ENCODE measurements around the gene RBMS1.

Gene RBMS1

DNA sequence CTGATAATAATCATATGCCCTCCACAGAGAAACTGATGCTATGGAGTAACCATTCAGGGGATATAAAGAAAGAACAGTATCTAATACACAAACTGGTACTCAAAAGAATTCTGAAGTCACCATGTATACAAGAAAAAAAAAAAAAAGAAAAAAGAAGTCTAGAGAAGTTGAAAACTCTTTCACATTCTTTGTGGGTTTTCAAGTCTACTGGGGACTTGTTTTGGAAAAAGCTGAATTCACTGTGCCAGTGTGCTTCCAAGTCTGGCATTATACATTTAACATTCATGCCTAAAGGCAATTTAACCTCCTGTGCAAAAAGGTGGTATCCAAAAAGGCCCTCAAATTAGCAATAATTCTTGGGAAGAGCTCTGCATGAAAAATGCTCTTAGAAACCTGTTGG, 198.7 kb downstream of the RBMS1 start:
- DNase-seq, result no peak

DNA sequence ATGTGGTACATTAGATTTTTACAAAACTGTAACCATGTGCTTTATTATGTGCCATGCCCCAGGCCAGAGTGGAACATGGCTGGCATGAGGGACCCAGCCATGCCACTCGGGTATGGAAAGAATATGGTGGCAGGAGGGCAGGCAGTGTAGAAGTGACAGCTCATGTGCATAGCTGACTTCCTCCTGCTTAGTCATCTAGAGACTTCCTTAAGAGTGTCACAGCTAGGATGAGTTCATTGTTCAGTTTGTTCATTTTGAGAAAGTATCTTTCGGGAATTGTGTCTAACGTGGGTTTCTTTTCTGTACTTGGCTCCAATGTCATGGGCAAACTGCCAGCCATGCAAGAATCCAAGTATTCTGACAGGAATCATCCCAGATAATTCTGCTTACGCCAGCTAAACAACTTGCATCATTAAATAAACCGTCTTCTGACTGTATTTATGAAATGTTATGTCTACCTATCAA, 199.2 kb downstream of the RBMS1 start:
- DNase-seq, result peak; percentile 44

DNA sequence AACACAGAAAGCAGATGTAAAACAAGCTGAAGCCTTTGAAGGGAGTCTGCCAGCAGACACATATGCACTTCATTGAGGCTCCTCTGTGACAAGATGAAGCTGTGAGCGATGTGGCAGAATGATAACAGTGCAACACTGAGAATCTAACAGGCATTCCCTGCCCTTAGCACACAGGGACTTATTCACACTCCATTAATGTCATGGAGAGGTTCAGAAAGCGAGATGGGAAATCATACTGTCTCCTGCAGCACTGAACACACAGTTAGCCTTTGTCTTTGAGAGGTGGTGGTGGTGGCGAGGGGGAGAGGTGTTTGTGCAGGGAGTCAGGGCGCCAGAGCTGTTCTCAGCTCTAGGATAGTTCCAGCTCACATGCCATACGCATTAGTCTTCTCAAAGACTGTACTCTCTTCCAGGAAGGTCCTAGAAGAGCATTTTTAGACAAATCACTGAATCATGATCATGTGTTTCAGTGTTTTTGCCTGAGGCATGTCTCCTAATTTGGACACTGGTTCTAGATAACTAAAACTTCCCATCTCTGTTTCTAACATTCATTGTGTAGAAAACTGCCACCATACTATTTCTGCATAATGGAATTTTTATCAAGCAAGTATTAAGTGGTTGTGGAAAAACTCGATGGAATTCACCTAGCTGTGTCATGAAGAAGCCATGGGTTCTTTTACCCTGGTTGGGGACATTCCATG, 200.1 kb downstream of the RBMS1 start:
- no peak for DNase-seq

DNA sequence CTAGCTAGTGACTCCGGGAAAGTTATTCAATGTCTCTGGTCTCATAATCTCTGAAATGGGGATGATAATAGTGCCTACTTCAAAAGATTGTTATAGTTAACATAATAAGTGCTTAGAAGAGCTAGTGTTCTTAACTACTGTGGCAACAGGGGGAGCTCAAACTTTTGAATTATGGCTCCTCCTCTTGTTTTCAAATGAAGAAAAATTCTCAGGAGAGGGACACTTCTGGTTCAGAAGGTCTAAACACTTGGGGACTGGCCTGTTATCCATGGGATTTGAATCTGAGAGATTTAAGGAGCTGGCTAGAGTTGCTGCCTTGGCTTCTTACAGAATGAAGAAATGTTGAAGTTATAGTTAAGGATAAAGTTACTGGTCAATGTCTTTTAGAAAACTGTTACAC, 201.4 kb downstream of the RBMS1 start:
- no peak for DNase-seq

DNA sequence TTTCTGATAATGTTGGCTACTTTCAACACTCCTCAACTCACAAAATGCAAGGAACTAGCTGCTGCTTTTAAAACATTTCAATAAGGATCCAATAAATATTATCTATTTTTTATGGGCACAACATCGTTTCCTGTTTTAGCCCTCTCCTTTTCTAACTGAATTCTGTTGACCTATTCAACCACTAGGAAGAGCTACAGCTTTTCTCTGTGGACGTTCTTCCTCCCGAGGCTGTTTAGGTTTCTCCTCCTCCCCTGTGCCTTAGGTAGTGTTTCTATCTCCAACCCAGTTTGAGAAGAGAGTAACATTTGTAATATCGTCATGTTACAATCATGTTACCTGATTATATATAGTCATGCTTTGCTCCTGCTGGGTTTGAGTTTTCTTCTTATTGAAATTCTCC, 202.2 kb downstream of the RBMS1 start:
- no peak for DNase-seq

DNA sequence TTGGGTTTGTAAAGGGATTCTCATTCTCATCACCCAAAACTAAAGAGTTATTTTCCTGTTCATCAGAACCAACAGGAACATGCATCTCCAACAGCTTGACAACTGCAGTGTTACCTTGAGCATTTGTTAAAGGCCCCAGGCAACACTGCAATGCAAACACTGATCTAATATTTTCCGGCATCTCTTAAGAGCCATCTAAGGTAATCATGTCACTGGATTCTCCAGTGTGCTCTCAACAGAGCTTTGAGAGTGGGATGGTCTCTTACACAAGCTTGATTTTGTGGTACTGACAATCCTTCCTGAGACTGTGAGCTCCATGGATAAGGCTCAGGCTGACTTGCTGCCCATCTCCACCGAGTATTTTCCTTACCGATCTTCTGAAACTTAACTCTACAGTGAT, 203.0 kb downstream of the RBMS1 start:
- no peak for DNase-seq

DNA sequence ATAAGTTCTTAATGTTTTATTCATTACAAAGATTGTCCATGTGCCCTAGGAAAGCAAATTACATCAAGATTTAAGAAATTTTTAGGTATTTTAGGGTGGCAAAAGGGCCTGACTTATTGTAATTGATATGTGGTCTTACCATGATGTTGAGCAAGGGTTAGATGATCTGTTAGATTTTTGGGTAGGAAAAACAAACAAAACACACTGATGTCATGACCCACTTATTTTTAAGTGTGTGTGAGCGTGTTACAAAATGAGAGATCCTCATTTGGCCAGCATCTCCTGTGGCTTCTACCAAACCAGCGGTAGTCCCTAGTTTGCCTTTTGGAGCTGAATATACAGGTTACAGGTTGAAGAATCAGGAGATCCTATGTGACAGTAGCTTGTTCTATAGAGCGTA, 203.8 kb downstream of the RBMS1 start:
- no peak for DNase-seq

DNA sequence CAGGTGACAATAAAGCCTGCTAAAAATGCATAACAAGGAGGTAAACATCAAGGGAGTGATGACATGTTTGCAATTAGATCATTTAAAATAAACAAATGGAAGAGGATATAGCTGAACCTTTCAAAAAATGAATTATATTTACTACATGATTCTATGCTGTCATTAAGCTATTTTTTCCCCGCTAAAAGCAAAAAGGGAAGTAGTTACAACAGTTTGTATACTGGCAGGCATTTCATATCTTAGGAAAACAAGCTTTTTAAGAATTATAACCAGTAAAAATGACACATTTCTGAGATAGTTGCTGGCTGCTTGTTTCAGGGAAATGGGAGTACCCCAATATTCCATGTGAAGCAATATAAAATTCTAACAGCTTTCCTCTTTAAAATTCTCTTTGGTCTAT, 204.5 kb downstream of the RBMS1 start:
- no peak for DNase-seq

DNA sequence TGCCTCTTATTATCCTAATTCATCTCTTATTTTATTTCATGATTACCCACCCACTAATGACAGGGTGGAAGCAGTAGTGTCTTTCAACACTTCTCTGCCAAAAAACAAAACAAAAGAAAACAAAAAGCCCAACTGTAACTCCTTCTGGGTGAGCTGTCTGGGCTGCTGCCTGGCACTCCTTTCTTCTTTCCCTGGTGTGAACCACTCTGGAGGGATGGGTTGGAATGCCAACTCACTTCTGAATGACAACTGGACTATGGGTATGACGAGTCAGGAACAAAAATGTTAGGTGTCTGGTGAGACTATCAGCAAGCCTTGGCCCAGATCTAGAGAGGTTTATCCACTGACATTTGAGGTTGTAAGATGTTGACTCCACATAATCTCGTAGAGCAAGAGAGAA, 205.3 kb downstream of the RBMS1 start:
- no peak for DNase-seq

DNA sequence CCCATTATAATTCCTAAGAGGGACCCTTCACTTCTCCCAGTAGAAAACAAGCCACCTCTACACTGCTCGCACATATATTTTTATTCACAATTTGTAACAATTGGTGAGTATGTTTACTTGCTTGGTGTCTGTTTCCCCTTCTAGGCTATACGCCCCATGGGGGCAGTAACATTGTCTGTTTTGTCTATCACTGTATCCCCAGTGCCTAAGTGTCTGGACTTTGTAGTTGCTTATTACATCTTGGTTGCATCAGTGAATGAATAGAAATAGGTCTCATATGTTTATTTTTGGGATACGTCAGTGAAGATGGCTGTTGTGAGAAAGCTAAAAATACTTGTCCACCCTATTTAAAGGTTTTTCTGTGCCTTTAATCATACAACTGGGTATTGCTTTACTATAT, 206.1 kb downstream of the RBMS1 start:
- no peak for DNase-seq

DNA sequence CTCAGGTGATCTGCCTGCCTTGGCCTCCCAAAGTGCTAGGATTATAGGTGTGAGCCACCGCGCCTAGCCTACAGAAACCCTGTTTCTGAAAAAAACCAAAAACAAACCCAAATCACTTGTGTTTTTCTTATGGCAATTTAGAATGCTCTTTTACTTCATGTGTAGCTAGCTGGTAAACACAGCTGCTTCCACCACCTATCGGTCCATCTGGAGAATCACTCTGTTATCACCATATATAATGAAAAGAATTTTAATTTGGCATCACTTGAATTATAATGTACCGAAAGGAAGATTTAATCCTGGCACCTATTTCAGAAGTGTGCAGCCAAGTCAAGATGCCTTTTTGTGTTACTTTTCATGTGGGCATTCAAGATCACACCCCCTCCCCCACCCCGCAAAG, 207.1 kb downstream of the RBMS1 start:
- DNase-seq, result no peak

DNA sequence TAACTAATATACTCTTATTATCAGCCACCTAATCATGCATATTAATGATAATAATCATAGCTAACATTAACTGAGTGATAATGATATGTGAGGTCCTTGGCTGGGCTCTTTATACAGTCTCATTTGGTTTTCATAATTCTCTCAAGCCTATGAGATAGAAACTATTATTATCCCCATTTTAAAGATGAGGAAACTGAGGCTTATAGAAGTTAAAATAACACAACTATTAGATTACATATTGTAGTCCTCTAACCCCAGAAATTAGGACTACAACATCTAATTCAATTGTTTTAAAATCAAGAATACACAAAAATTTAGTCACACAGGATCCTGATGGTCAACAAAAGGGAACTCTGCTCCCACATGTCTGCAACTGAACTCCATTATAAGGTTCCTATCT, 209.9 kb downstream of the RBMS1 start:
- no peak for DNase-seq

DNA sequence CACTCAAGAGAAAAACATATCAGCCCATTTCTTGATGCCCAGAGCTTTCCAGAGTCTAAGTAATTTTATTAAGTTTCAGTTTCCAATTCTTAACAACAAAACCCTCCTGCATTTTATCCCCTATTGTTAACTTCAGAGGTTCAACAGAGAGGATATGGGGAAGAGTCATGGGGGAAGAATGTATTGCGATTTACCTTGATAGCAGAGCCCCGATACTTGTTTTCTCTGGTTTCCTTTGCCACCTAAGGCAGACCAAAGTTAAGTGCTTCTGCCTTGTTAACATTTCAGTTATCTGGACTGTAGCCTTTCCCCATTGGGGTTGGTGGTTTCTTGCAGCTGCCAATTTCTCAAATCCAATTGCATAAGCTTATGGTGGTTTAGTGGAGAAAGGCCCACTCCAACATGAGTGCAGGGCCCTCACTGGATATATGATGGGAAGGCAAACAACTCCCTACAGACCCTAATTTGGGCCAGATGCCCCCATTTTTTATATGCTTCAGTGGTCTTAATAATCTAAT, 211.5 kb downstream of the RBMS1 start:
- no peak for DNase-seq

DNA sequence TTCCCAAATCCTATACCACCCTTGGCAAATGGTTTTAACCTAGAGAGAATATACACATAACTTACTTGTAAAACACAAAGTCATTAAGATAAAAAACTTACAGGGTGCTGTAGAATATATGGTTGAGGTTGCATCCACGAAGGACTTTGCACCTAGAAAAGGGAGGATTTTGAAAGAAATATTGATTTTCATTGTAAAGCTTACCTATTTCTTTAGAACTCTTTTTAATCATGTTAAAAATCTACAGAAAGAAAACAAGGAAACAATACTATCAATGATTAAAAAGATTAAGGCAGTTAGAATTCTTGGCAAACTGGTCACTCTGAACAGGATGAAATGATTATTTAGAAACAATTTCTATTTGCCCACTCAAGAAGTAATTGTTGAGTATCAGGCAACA, 212.4 kb downstream of the RBMS1 start:
- DNase-seq, result no peak

DNA sequence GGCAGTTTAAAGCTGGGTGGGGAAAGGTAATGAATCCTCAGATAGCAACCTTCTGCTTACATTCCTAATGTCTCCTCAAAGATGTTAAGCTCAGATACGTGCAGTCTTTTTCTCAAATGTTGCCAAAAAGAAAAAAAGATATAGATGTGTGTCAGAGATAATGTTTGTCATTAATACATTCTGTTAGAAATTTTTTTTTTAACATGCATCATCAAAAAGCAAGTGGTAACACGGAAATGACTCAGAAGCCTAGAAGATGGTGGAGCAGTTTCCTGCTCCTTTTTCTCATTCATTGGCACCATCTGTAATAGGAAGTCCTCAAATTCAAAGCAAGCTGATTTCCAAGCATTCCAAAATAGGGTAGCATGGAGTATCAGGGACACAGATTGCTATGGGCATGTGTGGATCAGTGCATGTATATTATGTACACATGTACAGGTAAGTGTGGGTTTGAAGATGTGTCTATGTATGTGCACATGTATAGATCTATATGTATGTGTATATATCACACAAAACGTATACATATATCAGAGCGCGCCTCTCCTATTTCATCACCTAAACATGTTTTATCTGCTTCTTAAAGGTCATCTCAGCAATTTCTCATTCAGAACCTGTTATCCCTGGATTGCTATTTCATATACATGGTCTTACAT, 213.7 kb downstream of the RBMS1 start:
- DNase-seq, result no peak

DNA sequence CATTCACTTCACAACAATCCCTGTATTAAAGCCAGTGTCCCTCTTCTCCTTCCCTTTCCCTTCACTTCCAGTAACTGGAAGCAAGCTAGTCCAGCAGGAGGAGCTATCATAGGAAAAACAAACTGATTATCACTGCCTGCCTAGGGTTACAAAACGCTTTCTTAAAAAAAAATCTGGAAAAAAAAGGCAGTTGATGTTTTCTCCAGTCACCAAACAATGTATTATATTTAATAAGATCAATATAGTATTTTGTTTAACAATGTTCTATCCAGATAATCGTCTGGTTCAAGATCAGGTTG, 214.8 kb downstream of the RBMS1 start:
- DNase-seq, result no peak

DNA sequence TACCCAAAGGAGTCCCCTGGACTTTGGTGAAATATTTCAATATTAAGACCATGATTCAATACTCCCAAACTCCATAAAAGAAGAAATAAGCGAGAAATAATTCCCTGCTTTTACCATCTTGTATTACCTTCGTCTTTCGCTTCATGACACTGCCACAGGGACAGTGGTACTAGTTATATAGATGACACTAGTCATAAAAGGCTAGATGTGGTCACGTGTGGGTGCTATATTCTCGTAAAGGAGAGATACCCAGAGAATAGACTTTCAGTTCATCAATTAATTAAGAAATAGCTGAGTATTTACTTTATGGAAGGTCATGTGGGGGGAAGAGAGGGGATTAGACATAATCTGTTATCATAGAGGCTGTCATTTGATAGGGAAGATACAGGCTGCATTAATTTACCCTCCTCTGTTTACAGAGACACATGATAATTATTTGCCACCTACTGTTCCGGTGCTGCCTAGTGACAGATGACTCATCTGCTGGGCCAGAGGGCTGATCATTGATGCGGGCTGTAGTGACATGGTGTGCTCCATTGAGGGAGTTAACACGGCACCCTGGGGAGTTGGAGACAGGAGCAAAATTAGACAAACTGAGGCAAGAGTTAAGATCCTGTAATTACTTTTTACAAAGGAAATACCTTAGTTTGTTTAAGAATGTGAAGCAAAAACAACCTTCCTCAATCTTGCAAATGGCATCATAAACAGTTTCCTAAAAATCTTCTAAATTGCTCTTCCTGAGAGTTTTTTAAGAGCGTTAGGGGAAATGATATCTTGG, 215.3 kb downstream of the RBMS1 start:
- DNase-seq, result no peak

DNA sequence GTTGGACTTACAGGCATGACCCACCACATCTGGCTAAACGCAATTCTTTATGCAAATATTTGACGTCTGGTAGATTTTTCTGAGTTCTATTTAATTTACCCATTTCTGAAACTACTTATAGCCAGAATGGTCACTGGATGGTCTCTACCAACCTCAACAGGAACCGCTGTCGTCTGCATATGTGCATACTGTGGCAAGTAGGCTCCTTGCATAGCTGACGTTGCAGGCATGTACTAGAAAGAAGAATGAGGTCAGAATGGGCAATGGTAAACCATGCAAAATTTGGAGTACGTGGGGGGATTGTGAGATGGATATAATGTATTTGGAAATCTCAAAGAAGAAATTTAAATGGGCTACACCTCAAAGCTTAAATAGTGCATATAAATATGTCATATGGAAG, 216.5 kb downstream of the RBMS1 start:
- no peak for DNase-seq

DNA sequence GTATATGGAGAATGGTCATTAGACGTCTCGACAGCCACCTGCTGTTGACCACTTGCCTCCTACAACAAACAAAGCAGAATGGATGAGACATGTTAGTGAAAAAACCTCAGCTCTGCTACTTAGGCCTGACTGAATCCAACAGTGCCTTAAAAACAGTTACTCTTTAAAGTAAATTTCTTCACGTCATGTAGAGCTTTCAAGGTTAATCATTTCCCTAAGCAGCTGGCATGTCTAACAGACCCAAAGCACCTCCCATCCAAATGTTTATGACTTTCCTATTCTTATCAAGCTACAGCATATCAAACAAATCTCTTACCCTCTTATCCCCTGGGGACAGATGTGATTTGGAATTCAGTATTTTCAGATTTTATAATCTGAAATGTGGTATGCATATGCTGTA, 218.0 kb downstream of the RBMS1 start:
- no peak for DNase-seq

DNA sequence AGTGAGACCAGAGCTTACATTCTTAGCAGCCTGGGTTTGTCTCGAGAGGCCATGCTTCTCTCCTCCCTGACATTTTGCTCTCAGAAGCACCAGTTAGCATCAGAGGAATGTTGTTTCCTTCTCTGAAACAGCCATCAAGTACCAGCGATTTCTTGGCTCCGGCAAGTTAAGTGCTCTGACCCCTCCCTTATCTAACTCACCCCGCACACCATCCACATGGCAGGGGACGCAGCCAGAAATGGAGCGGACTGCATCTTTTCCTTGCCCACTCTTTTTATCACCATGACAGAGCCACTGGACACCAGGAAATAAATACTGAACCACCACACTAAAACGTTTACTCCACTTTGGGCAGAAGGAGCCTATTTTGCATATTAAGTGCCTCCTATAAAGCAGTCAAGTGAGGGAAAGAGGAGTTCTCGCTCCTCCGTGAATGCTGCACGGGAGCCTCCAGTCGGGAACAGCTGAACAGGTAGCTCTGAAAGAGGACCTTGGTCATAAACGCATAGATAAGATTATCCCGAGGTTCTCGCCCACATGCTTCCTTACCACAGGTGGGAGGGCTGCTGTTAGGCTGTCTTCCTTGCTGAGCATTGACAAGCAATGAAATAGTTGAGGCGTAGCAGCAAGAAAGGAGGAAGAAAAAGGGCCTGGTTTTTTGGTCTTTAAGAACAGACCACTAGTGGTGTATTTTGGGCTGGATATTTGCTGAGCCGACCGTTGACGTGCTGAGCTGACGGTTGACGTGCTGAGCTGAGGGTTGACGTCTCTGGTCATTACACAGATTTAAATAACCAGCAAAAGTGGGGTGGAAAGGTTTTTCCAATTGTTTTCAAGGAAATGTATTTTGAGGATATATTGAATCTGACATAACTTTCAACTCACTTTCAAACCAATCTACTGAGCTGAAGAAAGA, 222.2 kb downstream of the RBMS1 start:
- DNase-seq, result no peak

DNA sequence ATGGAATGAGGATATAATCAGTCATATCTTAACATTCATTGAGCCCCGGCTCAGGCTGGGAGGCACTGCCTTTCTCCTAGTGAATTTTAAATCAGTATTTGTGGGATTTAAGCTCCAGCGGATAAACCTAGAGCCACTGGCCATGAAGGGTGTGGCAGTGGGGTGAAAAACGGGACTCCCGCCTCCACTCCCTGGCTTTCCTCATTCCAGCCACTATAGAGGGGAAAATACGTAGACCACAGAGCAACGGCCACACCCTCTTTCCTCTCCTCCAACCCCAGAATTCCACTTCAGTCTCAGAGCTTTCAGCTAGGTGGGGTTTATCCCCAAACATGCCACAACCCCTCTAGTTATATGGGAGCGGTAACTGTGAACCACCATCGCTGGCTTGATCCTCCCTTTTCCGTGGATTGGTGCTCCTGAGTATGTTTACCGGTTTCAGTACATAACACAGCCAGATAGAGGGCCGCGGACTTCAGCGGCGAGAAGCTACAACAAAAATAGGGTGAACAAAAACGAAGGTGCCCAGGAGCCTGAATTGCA, 223.0 kb downstream of the RBMS1 start:
- no peak for DNase-seq

DNA sequence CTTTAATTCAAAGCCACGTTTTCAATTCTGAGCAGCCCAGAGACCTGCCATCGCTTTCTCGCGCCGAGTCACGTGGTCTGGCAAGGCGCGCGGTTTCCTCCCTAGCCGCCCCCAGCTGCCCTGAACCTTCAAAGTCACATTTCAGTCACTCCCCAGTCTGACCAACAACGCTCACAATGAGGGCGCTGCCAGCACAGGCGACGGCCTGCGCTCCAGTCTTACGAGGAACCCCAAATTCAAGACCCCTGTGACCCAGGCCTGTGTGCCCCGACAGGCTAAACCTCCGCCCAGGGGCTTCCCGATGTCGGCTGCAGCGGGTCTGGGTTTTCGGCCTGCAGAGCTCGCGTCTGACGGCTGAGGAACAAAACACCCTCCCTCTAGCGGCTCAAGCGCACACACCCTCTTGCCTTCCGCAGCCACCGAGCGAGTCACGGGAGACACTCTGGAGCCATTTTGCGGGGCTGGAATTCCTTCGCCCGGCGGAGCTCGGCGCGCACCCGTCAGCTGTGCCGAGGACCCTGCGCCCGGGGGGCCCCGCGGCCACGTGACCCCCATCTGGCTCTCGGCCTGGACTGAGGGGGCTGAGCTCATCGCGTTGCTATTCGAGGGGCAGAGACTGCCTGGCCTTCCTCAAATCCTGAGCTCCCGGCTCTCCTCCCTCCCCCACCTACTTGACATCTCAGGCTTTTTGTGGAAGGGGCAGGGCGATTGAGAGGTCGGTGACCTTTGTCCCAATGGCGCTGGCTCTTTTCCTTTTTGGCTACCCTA, 223.6 kb downstream of the RBMS1 start:
- DNase-seq, result peak; percentile 76

All from activated naive CD4-positive, alpha-beta T cell treated with Interleukin-2 at 50 U/mL for 16 hours (primary cell).